ENCODE measurements around the gene ZSCAN30. TPM values are rescaled to one million over a fixed set of nuclear protein-coding genes. Genes with fewer than 3 reads are reported as not detected.
A peak's percentile ranks its signal among the peaks of the same experiment; 100 is the strongest.

The ZSCAN30 gene
- total RNA-seq, 1 donor from 2014 or later = 10.0 TPM

DNA sequence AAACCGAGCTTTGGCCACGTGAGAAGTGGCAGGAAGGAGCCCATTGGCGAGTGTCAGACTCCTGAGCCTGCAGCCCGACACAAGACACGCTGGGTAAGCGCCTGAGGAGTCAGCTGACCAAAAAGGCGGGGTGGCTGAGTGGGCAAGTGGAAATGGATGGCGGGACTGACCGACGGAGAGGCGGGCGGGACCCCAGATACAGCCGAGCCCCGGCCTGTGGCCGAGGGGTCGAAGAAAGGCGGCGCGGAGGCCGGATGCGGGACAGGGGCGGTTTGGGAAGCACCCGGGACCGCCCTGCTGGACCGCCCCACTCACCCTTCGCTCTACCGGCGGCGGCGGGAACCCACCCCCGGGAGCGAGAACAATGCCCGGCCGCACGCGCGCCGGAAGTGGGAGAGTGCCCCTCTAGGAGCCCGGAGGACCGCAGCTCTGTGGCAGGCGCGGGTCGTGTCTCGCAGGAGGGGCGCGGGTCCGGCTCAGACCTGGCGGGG is 22.8 kb downstream of the ZSCAN30 start:
- Histone ChIP-seq H3K36me3 (ENCODE audit: control insufficient read depth, insufficient read depth, low read length) (peaks cover 2% of the 10 kb centered on the region), H3K27me3 (ENCODE audit: control insufficient read depth, insufficient read depth, low read length) (no peaks in the 10 kb centered on the region), H3K4me3 (ENCODE audit: low read depth, low read length) (peak overlapping the region; percentile 40)
- TF ChIP-seq, protein P1, sequence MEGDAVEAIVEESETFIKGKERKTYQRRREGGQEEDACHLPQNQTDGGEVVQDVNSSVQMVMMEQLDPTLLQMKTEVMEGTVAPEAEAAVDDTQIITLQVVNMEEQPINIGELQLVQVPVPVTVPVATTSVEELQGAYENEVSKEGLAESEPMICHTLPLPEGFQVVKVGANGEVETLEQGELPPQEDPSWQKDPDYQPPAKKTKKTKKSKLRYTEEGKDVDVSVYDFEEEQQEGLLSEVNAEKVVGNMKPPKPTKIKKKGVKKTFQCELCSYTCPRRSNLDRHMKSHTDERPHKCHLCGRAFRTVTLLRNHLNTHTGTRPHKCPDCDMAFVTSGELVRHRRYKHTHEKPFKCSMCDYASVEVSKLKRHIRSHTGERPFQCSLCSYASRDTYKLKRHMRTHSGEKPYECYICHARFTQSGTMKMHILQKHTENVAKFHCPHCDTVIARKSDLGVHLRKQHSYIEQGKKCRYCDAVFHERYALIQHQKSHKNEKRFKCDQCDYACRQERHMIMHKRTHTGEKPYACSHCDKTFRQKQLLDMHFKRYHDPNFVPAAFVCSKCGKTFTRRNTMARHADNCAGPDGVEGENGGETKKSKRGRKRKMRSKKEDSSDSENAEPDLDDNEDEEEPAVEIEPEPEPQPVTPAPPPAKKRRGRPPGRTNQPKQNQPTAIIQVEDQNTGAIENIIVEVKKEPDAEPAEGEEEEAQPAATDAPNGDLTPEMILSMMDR (IDR thresholded peaks at IDR 0.05; ENCODE audit: insufficient read depth, low read length, severe bottlenecking) = no peak
- DNase-seq (ENCODE audit: low read depth) (no peak), FAIRE-seq (no peak)

DNA sequence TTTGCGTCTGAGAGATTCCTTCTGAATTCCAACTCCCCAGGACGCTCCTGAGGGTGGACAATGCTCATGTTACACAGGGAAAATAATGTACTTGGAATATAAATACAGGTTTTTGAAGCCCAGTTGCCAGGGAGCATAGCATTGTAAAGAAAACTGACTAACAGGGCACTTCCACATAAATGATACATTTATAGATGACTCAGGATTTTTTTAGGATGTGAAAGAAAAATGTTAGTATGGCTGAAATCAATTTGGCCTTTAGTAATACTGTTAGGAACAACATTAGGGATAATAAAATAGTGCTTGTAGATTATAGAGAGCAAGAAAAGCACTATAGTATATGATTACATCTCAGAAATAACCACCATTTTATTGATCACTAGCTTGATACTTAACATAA is 25.6 kb downstream of the ZSCAN30 start:
- H3K4me3 ChIP-seq (ENCODE audit: low read depth, low read length) = no peak overlapping the region
- DNase-seq (ENCODE audit: low read depth) (no peak), FAIRE-seq (no peak)
- H3K36me3 ChIP-seq (ENCODE audit: control insufficient read depth, insufficient read depth, low read length) = peaks cover 2% of the 10 kb centered on the region
- TF ChIP-seq, protein P1 (IDR thresholded peaks at IDR 0.05; ENCODE audit: insufficient read depth, low read length, severe bottlenecking) = no peak
- H3K27me3 ChIP-seq (ENCODE audit: control insufficient read depth, insufficient read depth, low read length) = no peaks in the 10 kb centered on the region

DNA sequence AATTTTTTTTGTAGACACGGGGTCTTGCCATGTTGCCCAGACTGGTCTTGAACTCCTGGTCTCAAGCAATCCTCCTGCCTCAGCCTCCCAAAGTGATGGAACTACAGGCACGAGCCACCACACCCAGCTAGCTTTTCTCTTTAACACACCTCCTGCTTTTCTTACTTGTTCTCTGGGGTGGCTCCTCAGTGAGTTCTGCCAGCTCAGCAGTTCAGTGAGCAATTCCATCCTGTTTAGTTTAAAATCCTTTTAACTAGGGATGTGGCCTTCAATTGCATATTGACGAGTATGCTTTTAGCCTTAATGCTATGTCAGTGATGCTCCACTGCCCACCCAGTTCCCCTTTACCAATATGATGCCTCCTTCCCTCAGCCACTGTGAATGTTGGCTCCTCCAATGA is 33.1 kb downstream of the ZSCAN30 start:
- Histone ChIP-seq H3K4me3 (ENCODE audit: low read depth, low read length) (no peak overlapping the region), H3K36me3 (ENCODE audit: control insufficient read depth, insufficient read depth, low read length) (no peaks in the 10 kb centered on the region), H3K27me3 (ENCODE audit: control insufficient read depth, insufficient read depth, low read length) (no peaks in the 10 kb centered on the region)
- TF ChIP-seq, protein P1 (IDR thresholded peaks at IDR 0.05; ENCODE audit: insufficient read depth, low read length, severe bottlenecking) = no peak
- DNase-seq (ENCODE audit: low read depth) = no peak
- FAIRE-seq = no peak

DNA sequence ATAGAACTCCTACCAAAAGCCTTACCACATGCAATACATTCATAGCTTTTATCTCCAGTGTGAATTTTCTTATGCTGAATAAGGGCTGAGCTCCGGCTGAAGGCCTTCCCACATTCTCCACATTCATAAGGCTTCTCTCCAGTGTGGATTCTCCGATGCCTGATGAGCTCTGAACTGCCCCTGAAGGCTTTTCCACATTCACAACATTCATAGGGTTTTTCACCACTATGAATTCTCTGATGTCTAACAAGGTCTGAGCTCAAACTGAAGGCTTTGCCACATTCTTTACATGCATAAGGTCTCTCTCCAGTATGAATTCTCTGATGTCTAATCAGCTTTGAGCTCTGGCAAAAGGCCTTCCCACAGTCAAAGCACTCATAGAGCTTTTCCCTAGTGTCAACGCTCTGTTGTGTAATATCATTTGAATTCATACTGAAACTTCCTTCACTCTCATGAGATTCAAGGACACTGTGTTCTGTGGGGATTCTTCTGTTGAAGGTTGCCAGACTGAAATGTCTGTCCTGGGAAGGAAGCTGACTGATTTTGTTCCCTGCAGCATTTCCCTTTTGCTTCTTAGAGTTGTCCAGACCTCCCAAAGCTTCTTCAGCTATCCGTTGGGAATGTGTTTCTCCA is 36.3 kb downstream of the ZSCAN30 start:
- DNase-seq (ENCODE audit: low read depth) = no peak
- Histone ChIP-seq H3K36me3 (ENCODE audit: control insufficient read depth, insufficient read depth, low read length) (peaks cover 1% of the 10 kb centered on the region), H3K27me3 (ENCODE audit: control insufficient read depth, insufficient read depth, low read length) (no peaks in the 10 kb centered on the region), H3K4me3 (ENCODE audit: low read depth, low read length) (no peak overlapping the region)
- TF ChIP-seq, protein P1 (IDR thresholded peaks at IDR 0.05; ENCODE audit: insufficient read depth, low read length, severe bottlenecking) = no peak
- FAIRE-seq = peak; percentile 32

DNA sequence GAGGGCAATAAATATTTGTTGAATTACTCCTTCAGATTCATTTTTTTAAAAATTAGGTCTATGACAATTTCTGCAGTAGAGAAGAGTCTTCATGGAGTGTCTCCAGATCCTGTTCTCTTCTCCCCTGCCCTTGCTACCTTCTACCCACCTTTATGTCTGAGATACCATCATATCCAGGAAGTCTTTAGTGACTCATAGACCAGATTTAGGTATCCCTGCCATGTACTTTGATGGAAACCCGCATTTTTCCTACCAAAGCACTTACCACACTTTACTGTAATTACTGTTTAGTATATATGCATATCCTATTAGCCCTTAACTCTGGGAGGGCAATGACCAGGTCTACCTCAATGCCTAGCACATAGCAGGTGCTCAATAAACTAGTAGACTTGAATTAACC is 37.6 kb downstream of the ZSCAN30 start:
- DNase-seq (ENCODE audit: low read depth) (no peak), FAIRE-seq (no peak)
- TF ChIP-seq, protein P1 (IDR thresholded peaks at IDR 0.05; ENCODE audit: insufficient read depth, low read length, severe bottlenecking) = no peak
- Histone ChIP-seq H3K27me3 (ENCODE audit: control insufficient read depth, insufficient read depth, low read length) (no peaks in the 10 kb centered on the region), H3K4me3 (ENCODE audit: low read depth, low read length) (no peak overlapping the region), H3K36me3 (ENCODE audit: control insufficient read depth, insufficient read depth, low read length) (peaks cover 1% of the 10 kb centered on the region)

DNA sequence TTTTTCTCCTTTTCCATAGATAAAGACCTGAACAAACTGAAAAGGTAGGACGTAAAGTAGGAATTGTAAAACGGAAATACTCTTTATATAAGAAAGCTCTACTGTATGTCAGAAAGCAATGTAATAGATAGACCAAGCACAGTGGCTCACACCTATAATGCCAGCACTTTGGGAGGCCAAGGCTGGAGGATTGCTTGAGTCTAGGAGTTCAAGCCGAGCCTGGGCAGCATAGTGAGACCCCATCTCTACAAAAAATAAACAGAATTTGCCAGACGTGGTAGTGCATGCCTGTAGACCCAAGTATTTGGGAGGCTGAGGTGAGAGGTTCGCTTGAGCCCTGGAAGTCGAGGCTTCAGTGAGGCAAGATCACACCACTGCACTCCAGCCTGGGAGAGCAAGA is 41.6 kb downstream of the ZSCAN30 start:
- Histone ChIP-seq H3K36me3 (ENCODE audit: control insufficient read depth, insufficient read depth, low read length) (peaks cover 19% of the 10 kb centered on the region), H3K27me3 (ENCODE audit: control insufficient read depth, insufficient read depth, low read length) (no peaks in the 10 kb centered on the region), H3K4me3 (ENCODE audit: low read depth, low read length) (no peak overlapping the region)
- DNase-seq (ENCODE audit: low read depth) = no peak
- no peak for FAIRE-seq
- TF ChIP-seq, protein P1 (IDR thresholded peaks at IDR 0.05; ENCODE audit: insufficient read depth, low read length, severe bottlenecking) = no peak
